ENCODE measurements around the gene GLB1L.

The GLB1L gene

DNA sequence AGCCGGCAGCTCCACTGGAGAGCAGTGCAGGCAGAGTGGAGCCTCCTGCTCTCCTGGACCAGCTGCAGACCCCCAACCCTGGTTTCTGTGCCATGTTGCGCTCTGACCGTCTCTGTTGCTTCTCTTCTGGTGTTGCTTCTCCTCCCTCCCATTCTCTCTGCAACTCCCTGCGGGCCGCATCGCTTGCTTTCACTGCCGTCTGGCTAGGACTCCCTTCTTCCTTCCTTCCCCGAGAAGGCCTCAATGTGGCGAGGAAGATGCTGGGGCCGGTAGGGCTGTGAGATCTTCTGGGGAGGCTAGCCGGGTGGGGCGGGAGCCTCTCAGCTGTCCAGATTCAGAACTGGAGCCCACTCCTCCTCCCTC lies 40.1 kb upstream of the GLB1L start:
- Mint-ChIP-seq H3K4me1 (peaks cover 50% of the 10 kb centered on the region), H3K4me3 (no peak overlapping the region), H3K27me3 (no peaks in the 10 kb centered on the region), H3K27ac (no peak overlapping the region), H3K9me3 (no peaks in the 10 kb centered on the region)
- DNase-seq = no peak
- no peak for ATAC-seq

DNA sequence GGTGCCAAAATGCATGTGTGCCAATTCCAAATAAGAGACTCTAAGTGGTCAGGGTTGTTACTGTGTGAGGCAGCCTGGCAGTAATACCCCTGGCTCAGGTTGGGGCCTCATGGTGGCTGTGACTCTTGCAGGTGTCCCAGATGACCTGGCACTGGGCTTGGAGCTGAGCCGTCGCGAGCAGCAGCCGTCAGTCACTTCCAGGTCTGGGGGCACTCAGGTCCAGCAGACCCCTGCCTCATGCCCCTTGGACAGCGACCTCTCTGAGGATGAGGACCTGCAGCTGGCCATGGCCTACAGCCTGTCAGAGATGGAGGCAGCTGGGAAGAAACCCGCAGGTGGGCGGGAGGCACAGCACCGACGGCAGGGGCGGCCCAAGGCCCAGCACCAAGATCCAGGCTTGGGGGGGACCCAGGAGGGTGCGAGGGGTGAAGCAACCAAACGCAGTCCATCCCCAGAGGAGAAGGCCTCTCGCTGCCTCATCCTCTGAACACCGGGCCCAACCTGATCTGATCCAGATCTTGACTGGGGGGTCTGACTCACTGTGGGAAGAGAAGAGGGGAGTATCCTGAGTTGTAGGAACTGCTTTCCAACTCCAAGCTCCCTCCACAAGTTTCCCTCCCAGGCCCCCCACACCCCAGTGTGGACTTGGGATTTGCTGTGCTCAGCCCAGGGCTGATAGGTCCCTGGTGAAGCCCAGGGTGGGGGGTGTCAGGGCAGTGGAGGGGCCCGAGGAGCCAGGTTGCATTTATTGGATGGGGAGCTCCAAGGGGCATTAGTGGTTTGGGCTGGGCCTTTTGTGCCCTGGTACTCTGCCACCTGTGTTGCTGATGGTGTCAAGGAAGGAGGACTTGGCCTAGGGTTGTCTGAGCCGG lies 39.5 kb upstream of the GLB1L start:
- H3K27me3 Mint-ChIP-seq = no peaks in the 10 kb centered on the region
- H3K4me1 Mint-ChIP-seq = peaks cover 56% of the 10 kb centered on the region
- no peak overlapping the region for H3K4me3 Mint-ChIP-seq
- no peak for DNase-seq
- no peak for ATAC-seq
- H3K27ac Mint-ChIP-seq = no peak overlapping the region
- H3K9me3 Mint-ChIP-seq = no peaks in the 10 kb centered on the region

- ATAC-seq = no peak
- Mint-ChIP-seq H3K9me3 (no peaks in the 10 kb centered on the region), H3K4me1 (peaks cover 70% of the 10 kb centered on the region), H3K4me3 (no peak overlapping the region), H3K27ac (no peak overlapping the region), H3K27me3 (no peaks in the 10 kb centered on the region)
- DNase-seq = no peak
Observed at GRCh38 chr2:219282943-219283581, 37.8 kb upstream of the GLB1L start.

GRCh38 chr2:219282375-219282774 lies 37.1 kb upstream of the GLB1L start:
- DNase-seq (no peak), ATAC-seq (no peak)
- Mint-ChIP-seq H3K4me1 (peaks cover 71% of the 10 kb centered on the region), H3K9me3 (no peaks in the 10 kb centered on the region), H3K27me3 (no peaks in the 10 kb centered on the region), H3K4me3 (no peak overlapping the region), H3K27ac (no peak overlapping the region)

DNA sequence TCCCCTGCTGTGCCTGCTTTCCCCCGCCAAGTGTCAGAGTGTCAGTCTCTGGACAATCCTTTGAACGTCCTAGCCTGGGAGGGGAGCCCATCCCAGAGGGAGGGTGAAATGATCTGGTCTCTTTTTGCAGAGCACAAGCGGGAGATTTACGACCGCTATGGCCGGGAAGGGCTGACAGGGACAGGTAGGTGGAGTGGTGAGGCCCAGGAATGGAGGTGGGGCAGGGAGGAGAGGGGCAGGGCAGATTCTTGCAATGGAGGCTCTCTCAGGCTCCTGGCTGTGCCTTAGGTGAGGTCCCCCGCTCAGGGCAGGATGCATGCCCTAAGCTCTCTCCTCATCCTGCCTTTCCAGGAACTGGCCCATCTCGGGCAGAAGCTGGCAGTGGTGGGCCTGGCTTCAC lies 36.3 kb upstream of the GLB1L start:
- Mint-ChIP-seq H3K4me1 (peaks cover 67% of the 10 kb centered on the region), H3K27me3 (no peaks in the 10 kb centered on the region), H3K27ac (no peak overlapping the region), H3K9me3 (no peaks in the 10 kb centered on the region), H3K4me3 (no peak overlapping the region)
- no peak for ATAC-seq
- no peak for DNase-seq

DNA sequence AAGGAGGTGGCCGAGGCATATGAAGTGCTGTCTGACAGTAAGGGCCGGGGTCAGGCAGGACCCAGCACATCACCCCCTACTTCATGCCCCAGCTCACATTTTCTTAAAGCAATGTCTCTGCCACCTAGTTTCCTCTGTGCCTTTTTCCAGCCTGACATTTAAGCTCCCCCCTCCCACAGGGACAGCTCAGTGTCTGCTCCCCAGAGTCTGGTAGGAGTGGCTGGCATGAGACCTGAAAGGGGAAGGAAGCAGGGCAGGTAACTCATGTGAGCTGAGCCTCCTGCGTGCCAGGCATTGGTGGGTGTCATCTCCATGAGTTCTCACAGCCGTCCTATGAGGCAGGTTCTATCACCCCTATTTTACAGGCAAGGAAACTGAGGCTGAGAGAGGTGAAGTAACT lies 35.4 kb upstream of the GLB1L start:
- no peaks in the 10 kb centered on the region for H3K27me3 Mint-ChIP-seq
- no peaks in the 10 kb centered on the region for H3K9me3 Mint-ChIP-seq
- H3K27ac Mint-ChIP-seq = no peak overlapping the region
- H3K4me3 Mint-ChIP-seq = peak overlapping the region; percentile 95 to 99
- DNase-seq (no peak), ATAC-seq (no peak)
- peaks cover 61% of the 10 kb centered on the region for H3K4me1 Mint-ChIP-seq

GRCh38 chr2:219279916-219280516 lies 34.8 kb upstream of the GLB1L start:
- Mint-ChIP-seq H3K27me3 (no peaks in the 10 kb centered on the region), H3K27ac (peak overlapping the region; percentile 99), H3K4me1 (peaks cover 55% of the 10 kb centered on the region), H3K4me3 (peak overlapping the region; percentile 95 to 99), H3K9me3 (no peaks in the 10 kb centered on the region)
- no peak for DNase-seq
- ATAC-seq = no peak

DNA sequence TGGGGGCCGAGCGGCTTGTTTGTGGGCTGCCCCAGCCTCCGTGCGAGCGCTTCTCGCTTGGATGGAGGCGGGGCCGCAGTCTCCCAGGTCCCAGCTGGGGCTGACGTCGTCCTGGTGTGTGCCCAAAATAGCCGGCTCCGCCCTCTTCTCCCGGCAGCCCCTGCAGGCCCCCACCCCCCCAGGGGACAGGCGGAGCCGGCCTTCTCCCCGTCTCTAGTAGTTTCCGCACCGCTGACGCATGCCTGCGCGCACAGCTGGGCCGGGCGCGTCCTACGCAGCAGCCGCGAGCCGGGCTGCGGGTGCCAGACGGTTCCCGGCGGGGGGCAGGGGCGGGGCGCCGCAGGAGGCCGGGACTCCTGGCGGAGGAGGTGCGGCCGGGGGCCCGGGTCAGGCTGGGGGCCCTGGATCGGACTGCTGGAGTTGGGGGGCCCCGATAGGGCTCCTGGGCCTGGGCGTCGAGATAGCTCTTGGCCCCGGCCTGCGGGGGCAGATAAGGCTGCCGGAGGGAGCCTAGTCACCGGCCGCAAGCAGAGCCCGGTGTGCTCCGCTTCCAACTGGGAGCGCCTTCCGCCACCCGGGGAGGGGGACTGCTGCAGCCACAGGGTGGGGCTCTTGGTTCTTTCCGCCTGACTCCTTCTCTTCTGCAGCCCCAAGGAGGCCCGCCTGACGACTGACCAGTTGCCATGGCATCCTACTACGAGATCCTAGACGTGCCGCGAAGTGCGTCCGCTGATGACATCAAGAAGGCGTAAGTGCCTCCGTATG lies 34.1 kb upstream of the GLB1L start, which contains the start of gene DNAJB2:
DNAJB2 (plus strand) TSS at position 216 of the 765 bp plus-strand sequence; CDS start at position 684, 468 bp downstream.
- DNase-seq (peak; percentile 99), ATAC-seq (peak; percentile 92)
- Mint-ChIP-seq H3K4me1 (peaks cover 55% of the 10 kb centered on the region), H3K9me3 (no peaks in the 10 kb centered on the region), H3K27ac (peak within 1 kb of the TSS; percentile 99), H3K27me3 (no peaks in the 10 kb centered on the region), H3K4me3 (peak within 1 kb of the TSS; percentile 95 to 99)

DNA sequence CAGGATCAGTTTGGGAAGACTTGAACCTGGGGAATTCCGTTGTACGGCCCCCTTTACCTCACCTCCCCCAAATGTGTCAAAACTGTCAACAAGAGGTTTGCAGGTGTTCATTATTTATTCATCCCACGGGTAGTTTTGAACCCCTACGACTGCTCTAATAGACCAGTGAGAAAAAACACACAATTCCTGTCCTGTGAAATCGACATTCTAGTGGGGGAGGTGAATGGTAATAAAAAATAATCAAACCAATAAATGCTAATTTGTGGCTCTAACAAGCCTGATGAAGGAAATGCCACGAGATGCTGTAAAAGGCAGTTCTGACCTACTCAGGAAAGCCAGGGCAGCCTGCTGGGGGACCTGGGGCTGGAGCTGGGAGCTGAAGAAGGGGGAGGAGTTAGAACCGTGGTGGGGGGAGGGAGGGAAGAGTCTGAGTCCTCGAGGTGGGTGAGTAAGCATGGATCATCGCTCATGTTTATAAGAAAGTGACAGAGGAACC lies 33.5 kb upstream of the GLB1L start:
- Mint-ChIP-seq H3K27ac (peak overlapping the region; percentile 94 to 99), H3K27me3 (no peaks in the 10 kb centered on the region), H3K9me3 (no peaks in the 10 kb centered on the region), H3K4me1 (peaks cover 59% of the 10 kb centered on the region), H3K4me3 (peak overlapping the region; percentile 95 to 99)
- DNase-seq (no peak), ATAC-seq (no peak)

- Mint-ChIP-seq H3K4me3 (peak overlapping the region; percentile 95 to 99), H3K27ac (peak overlapping the region; percentile 94 to 99), H3K4me1 (peaks cover 58% of the 10 kb centered on the region), H3K27me3 (no peaks in the 10 kb centered on the region), H3K9me3 (no peaks in the 10 kb centered on the region)
- peak; percentile 77 to 80 for DNase-seq
- ATAC-seq = no peak
Observed at GRCh38 chr2:219277703-219278654, 32.7 kb upstream of the GLB1L start.

GRCh38 chr2:219274361-219274921 lies 29.2 kb upstream of the GLB1L start:
- no peak overlapping the region for H3K4me3 Mint-ChIP-seq
- H3K4me1 Mint-ChIP-seq = peaks cover 29% of the 10 kb centered on the region
- DNase-seq (no peak), ATAC-seq (no peak)
- no peak overlapping the region for H3K27ac Mint-ChIP-seq
- H3K27me3 Mint-ChIP-seq = no peaks in the 10 kb centered on the region
- H3K9me3 Mint-ChIP-seq = no peaks in the 10 kb centered on the region

DNA sequence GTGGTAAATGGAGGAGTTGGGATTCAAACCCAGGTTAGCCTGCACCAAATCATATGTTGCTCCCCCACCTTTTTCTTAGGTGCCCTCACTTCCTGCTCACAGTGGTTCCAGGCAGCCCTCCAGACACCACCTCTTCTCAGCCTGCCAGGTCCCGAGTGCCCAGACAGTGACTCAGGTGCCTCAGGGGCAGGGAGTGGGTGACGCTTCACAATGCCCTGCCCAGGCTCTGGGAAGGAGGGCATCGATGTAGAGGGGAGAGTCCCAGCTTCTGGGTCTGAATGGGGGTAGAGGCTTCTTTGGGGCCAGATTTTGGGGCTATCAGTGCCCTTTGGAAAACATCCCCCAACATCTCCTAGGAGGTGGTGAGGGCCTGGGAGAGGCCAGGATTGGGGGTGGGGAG lies 28.7 kb upstream of the GLB1L start:
- Mint-ChIP-seq H3K4me1 (peaks cover 27% of the 10 kb centered on the region), H3K9me3 (no peaks in the 10 kb centered on the region), H3K27ac (no peak overlapping the region), H3K4me3 (no peak overlapping the region), H3K27me3 (no peaks in the 10 kb centered on the region)
- ATAC-seq (no peak), DNase-seq (no peak)

DNA sequence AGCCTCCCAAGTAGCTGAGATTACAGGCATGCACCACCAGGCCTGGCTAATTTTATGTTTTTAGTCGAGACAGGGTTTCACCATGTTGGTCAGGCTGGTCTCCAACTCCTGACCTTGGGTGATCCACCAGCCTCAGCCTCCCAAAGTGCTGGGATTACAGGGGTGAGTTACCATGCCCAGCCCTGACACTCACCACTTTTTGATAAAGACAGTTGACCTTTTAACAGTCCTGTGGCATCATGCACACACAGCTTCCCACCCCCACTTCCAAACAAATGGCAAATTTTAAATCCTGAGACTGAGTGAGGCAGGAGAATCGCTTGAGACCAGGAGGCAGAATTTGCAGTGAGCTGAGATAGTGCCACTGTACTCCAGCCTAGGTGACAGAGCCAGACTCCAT lies 27.8 kb upstream of the GLB1L start:
- Mint-ChIP-seq H3K9me3 (no peaks in the 10 kb centered on the region), H3K27me3 (no peaks in the 10 kb centered on the region), H3K4me3 (no peak overlapping the region), H3K4me1 (peaks cover 18% of the 10 kb centered on the region), H3K27ac (no peak overlapping the region)
- no peak for DNase-seq
- no peak for ATAC-seq

GRCh38 chr2:219272356-219272755 lies 27.1 kb upstream of the GLB1L start:
- no peak for ATAC-seq

More at GRCh38 chr2:219272356-219272755, 27.1 kb upstream of the GLB1L start:
- no peak overlapping the region for H3K27ac Mint-ChIP-seq
- no peak for DNase-seq
- no peaks in the 10 kb centered on the region for H3K9me3 Mint-ChIP-seq
- H3K27me3 Mint-ChIP-seq = no peaks in the 10 kb centered on the region
- H3K4me1 Mint-ChIP-seq = peaks cover 11% of the 10 kb centered on the region
- H3K4me3 Mint-ChIP-seq = no peak overlapping the region
